ENCODE data around the gene KLHDC7A. TPM values are rescaled to one million over a fixed set of nuclear protein-coding genes. Genes with fewer than 3 reads are reported as not detected.

The KLHDC7A gene
- 1.2 to 2.1 TPM (median 1.5 TPM) in 5 replicates for total RNA-seq (2022; extraction: Qiagen RNA extraction; ENCODE audit: low read depth)

GRCh38 chr1:18480315-18481189 is at the start of gene KLHDC7A:
KLHDC7A (plus strand) TSS chr1:18480930; CDS start chr1:18480982, 52 bp downstream.

Other genes starting within 250 kb of the KLHDC7A start
- 0.38 to 0.56 TPM (median 0.42 TPM) in 5 replicates for gene PAX7, start 149.9 kb downstream of the KLHDC7A start, total RNA-seq (2022; extraction: Qiagen RNA extraction; ENCODE audit: low read depth)